H9 (cell line): ENCODE measurements around the gene PTP4A1. TPM values are rescaled to one million over a fixed set of nuclear protein-coding genes. Genes with fewer than 3 reads are reported as not detected.

Experiments used
- DNase-seq: peaks from one replicate; pipeline ENCODE4 v3.0.0-alpha.2; 2017
- H2AFZ ChIP-seq: one replicate; pipeline ENCODE4 v1.6.1; 2013; ENCODE audit warnings: mild to moderate bottlenecking, low read length, control low read depth, moderate library complexity
- H2AK5ac ChIP-seq: 2 replicates; pipeline ENCODE4 v1.6.1; 2013; ENCODE audit warnings: low read length, control low read depth, mixed read lengths; ENCODE audit not compliant: insufficient read length
- H2BK120ac ChIP-seq: one replicate; pipeline ENCODE4 v1.6.1; 2013; ENCODE audit warnings: low read depth, mild to moderate bottlenecking, low read length, control low read depth, inconsistent platforms; ENCODE audit not compliant: poor library complexity, severe bottlenecking
- H2BK12ac ChIP-seq: 2 replicates; pipeline ENCODE4 v1.6.1; 2013; ENCODE audit warnings: low read length, control low read depth, mixed read lengths, low read depth; ENCODE audit not compliant: insufficient read length
- H2BK15ac ChIP-seq: 2 replicates; pipeline ENCODE4 v1.6.1; 2013; ENCODE audit warnings: low read depth, low read length, control low read depth
- H2BK20ac ChIP-seq: one replicate; pipeline ENCODE4 v1.6.1; 2013; ENCODE audit warnings: low read depth, mild to moderate bottlenecking, low read length, control low read depth, inconsistent platforms; ENCODE audit not compliant: poor library complexity, severe bottlenecking
- H2BK5ac ChIP-seq: 2 replicates; pipeline ENCODE4 v1.6.1; 2013; ENCODE audit warnings: low read length, control low read depth, mixed read lengths; ENCODE audit not compliant: insufficient read length
- H3K14ac ChIP-seq: 2 replicates; pipeline ENCODE4 v1.6.1; 2013; ENCODE audit warnings: low read length, control low read depth; ENCODE audit not compliant: insufficient read depth
- H3K18ac ChIP-seq: 2 replicates; pipeline ENCODE4 v1.6.1; 2013; ENCODE audit warnings: low read depth, mild to moderate bottlenecking, mixed read lengths, low read length, control low read depth; ENCODE audit not compliant: insufficient read length
- H3K23ac ChIP-seq: 2 replicates; pipeline ENCODE4 v1.6.1; 2013; ENCODE audit warnings: low read length, control low read depth, mixed read lengths, low read depth; ENCODE audit not compliant: insufficient read length
- H3K23me2 ChIP-seq: 2 replicates; pipeline ENCODE4 v1.6.1; 2013; ENCODE audit warnings: low read depth, mild to moderate bottlenecking, mixed read lengths, low read length, control low read depth; ENCODE audit not compliant: insufficient read length, poor library complexity, severe bottlenecking
- H3K27ac ChIP-seq: 2 replicates; pipeline ENCODE4 v1.5.1; 2013; ENCODE audit warnings: low read length, control low read depth, mixed read lengths, low read depth; ENCODE audit not compliant: insufficient read length
- H3K27me3 ChIP-seq: 2 replicates; pipeline ENCODE4 v1.6.1; 2013; ENCODE audit warnings: low read length, control low read depth, inconsistent platforms; ENCODE audit not compliant: insufficient read depth
- H3K4ac ChIP-seq: 2 replicates; pipeline ENCODE4 v1.6.1; 2013; ENCODE audit warnings: low read depth, mild to moderate bottlenecking, control low read depth, inconsistent platforms, low read length, moderate library complexity
- H3K4me1 ChIP-seq: 2 replicates; pipeline ENCODE4 v1.6.1; 2013; ENCODE audit warnings: low read length, control low read depth, inconsistent platforms; ENCODE audit not compliant: insufficient read depth
- H3K4me2 ChIP-seq: 2 replicates; pipeline ENCODE4 v1.6.1; 2013; ENCODE audit warnings: low read length, control low read depth, mixed read lengths; ENCODE audit not compliant: insufficient read length, insufficient read depth
- H3K56ac ChIP-seq: 2 replicates; pipeline ENCODE4 v1.6.1; 2013; ENCODE audit warnings: low read depth, mild to moderate bottlenecking, mixed read lengths, low read length, control low read depth; ENCODE audit not compliant: insufficient read length
- H3K79me1 ChIP-seq: 2 replicates; pipeline ENCODE4 v1.6.1; 2013; ENCODE audit warnings: low read depth, mild to moderate bottlenecking, moderate library complexity, low read length, control low read depth, inconsistent platforms; ENCODE audit not compliant: insufficient read depth, poor library complexity, severe bottlenecking
- H3K79me2 ChIP-seq: 2 replicates; pipeline ENCODE4 v1.6.1; 2013; ENCODE audit warnings: low read length, control low read depth, inconsistent platforms; ENCODE audit not compliant: insufficient read depth
- H3K9ac ChIP-seq: 2 replicates; pipeline ENCODE4 v1.6.1; 2013; ENCODE audit warnings: low read length, control low read depth, mixed read lengths; ENCODE audit not compliant: insufficient read length; ENCODE audit errors: extremely low read depth
- H3K9me3 ChIP-seq: one replicate; pipeline ENCODE4 v1.6.1; 2013; ENCODE audit warnings: low read depth, low read length, inconsistent platforms; ENCODE audit not compliant: control insufficient read depth
- H3T11ph ChIP-seq: one replicate; pipeline ENCODE4 v1.6.1; 2013; ENCODE audit warnings: mild to moderate bottlenecking, low read length, control low read depth, inconsistent platforms
- H4K20me1 ChIP-seq: one replicate; pipeline ENCODE4 v1.6.1; 2013; ENCODE audit not compliant: control insufficient read depth, insufficient read length, insufficient read depth
- H4K5ac ChIP-seq: 2 replicates; pipeline ENCODE4 v1.6.1; 2013; ENCODE audit warnings: low read depth, mild to moderate bottlenecking, mixed read lengths, low read length, control low read depth; ENCODE audit not compliant: insufficient read length
- H4K8ac ChIP-seq: replicated peaks from 2 replicates; pipeline ENCODE4 v1.6.1; 2013; ENCODE audit warnings: low read length, control low read depth, mixed read lengths, low read depth; ENCODE audit not compliant: insufficient read length
- H4K91ac ChIP-seq: 2 replicates; pipeline ENCODE4 v1.6.1; 2013; ENCODE audit warnings: low read depth, mild to moderate bottlenecking, moderate library complexity, mixed read lengths, low read length, control low read depth; ENCODE audit not compliant: insufficient read length
- H3K27ac Mint-ChIP-seq, 3 experiments: 2 replicates in 2 of 3; 3 replicates in 1 of 3; pipeline ENCODE4 v1.8.0; 2020 to 2021; ENCODE audit warnings: mixed read lengths in 3 of 3, mild to moderate bottlenecking in 1 of 3, moderate library complexity in 1 of 3
- H3K27me3 Mint-ChIP-seq: 2 replicates; pipeline ENCODE4 v1.8.0; 2021; ENCODE audit warnings: low read depth, mild to moderate bottlenecking, moderate library complexity, mixed read lengths
- H3K36me3 Mint-ChIP-seq, 3 experiments: 2 replicates in 2 of 3; 3 replicates in 1 of 3; pipeline ENCODE4 v1.8.0; 2020 to 2021; ENCODE audit warnings: low read depth in 3 of 3, mixed read lengths in 3 of 3; ENCODE audit not compliant: insufficient read depth in 1 of 3
- H3K4me1 Mint-ChIP-seq, 2 experiments: 2 replicates each; pipeline ENCODE4 v1.8.0; 2020; ENCODE audit warnings: mixed read lengths in 2 of 2
- H3K4me3 Mint-ChIP-seq, 2 experiments: 2 replicates in 1 of 2; 3 replicates in 1 of 2; pipeline ENCODE4 v1.8.0; 2020 to 2021; ENCODE audit warnings: mild to moderate bottlenecking in 2 of 2, mixed read lengths in 2 of 2, moderate library complexity in 1 of 2
- H3K9me3 Mint-ChIP-seq, 2 experiments: 2 replicates in 1 of 2; 3 replicates in 1 of 2; pipeline ENCODE4 v1.8.0; 2020; ENCODE audit warnings: mild to moderate bottlenecking in 2 of 2, mixed read lengths in 2 of 2, moderate library complexity in 1 of 2
- WGBS: extraction: QIAGEN DNeasy Blood & Tissue Kit; methylation state at CpG from one replicate; pipeline ENCODE4 v1.1.7; 2013; ENCODE audit warnings: missing lambda C conversion rate, low lambda C conversion rate, mixed read lengths; ENCODE audit not compliant: insufficient read length; ENCODE audit errors: extremely low coverage; 5-methylcytosine and 5-hydroxymethylcytosine counted together
- total RNA-seq: library from RNA; stranded (reverse); gene quantifications from 2 replicates; pipeline ENCODE4 v1.2.1, GENCODE V29; 2021
- TF ChIP-seq, protein P1 (sequence below): fragments of 200-600 bp; sonication (generic); conservative IDR thresholded peaks from 3 replicates; pipeline ENCODE4 v1.8.0; 2021; ENCODE audit warnings: antibody characterized with exemption, mild to moderate bottlenecking

Gene PTP4A1
- total RNA-seq, 1 experiment from 2014 or later, result 85.9 TPM

DNA sequence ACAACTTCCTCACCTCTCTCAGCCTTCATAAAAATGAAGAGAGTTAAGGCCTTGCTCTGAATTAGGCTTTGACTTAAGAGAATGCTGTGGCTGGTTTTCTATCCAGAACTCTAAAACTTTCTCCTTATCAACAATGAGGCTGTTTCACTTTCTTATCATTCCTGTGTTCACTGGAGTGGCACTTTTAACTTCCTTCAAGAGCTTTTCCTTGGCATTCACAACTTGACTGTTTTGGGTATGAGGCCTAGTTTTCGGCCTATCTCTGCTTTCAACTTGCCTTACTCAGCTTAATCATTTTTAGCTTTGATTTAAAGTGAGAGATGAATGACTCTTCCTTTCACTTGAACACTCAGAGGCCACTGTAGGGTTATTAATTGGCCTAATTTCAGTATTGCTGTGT lies 4.3 kb upstream of the PTP4A1 start:
- Histone ChIP-seq H3K4me1 (peaks cover 6% of the 10 kb centered on the region; the same call in 1 of the 2 replicates), H3K9ac (no peak overlapping the region), H3K27ac (no peak overlapping the region), H2AK5ac (no peak overlapping the region), H3K18ac (no peak overlapping the region), H2BK20ac (no peak overlapping the region), H2BK15ac (no peak overlapping the region), H3K14ac (no peak overlapping the region), H3K27me3 (no peaks in the 10 kb centered on the region), H3K79me2 (no peaks in the 10 kb centered on the region), H4K8ac (no peak overlapping the region), H3T11ph (no peak overlapping the region), H3K23ac (no peak overlapping the region), H2BK5ac (no peak overlapping the region), H3K9me3 (no peaks in the 10 kb centered on the region), H2BK12ac (no peak overlapping the region), H2AFZ (no peak overlapping the region), H3K4me2 (no peak overlapping the region), H4K91ac (no peak overlapping the region), H4K20me1 (no peaks in the 10 kb centered on the region), H2BK120ac (no peak overlapping the region), H3K56ac (no peak overlapping the region), H3K23me2 (peaks cover 7% of the 10 kb centered on the region), H3K79me1 (no peaks in the 10 kb centered on the region), H3K4ac (no peak overlapping the region), H4K5ac (no peak overlapping the region)
- TF ChIP-seq, protein P1, sequence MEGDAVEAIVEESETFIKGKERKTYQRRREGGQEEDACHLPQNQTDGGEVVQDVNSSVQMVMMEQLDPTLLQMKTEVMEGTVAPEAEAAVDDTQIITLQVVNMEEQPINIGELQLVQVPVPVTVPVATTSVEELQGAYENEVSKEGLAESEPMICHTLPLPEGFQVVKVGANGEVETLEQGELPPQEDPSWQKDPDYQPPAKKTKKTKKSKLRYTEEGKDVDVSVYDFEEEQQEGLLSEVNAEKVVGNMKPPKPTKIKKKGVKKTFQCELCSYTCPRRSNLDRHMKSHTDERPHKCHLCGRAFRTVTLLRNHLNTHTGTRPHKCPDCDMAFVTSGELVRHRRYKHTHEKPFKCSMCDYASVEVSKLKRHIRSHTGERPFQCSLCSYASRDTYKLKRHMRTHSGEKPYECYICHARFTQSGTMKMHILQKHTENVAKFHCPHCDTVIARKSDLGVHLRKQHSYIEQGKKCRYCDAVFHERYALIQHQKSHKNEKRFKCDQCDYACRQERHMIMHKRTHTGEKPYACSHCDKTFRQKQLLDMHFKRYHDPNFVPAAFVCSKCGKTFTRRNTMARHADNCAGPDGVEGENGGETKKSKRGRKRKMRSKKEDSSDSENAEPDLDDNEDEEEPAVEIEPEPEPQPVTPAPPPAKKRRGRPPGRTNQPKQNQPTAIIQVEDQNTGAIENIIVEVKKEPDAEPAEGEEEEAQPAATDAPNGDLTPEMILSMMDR, result no peak
- Mint-ChIP-seq H3K27ac (no peak overlapping the region), H3K27me3 (no peaks in the 10 kb centered on the region; the same call in none of the 2 replicates), H3K9me3 (peaks cover 6% of the 10 kb centered on the region in 2 experiments; a peak in 2 of 5 replicates), H3K36me3 (no peaks in the 10 kb centered on the region), H3K4me1 (peaks cover 19 to 24% of the 10 kb centered on the region in 2 experiments), H3K4me3 (no peak overlapping the region)
- no peak for DNase-seq
- WGBS, result no CpG with 5 or more reads among the region's 1 CpG
